ENCODE measurements around the gene SDK1. TPM values are rescaled to one million over a fixed set of nuclear protein-coding genes. Genes with fewer than 3 reads are reported as not detected.

Gene SDK1
- total and polyA plus RNA-seq, 2 experiments from 2014 or later, result 2.1 to 10.0 TPM

- Mint-ChIP-seq H3K27me3 (ENCODE audit: insufficient read depth, low read depth, poor library complexity) (no peaks in the 10 kb centered on the region), H3K4me1 (peaks cover 42% of the 10 kb centered on the region), H3K4me3 (no peak overlapping the region), H3K9me3 (no peaks in the 10 kb centered on the region), H3K27ac (no peak overlapping the region), H3K36me3 (ENCODE audit: low read depth) (no peaks in the 10 kb centered on the region)
- DNase-seq (ENCODE audit: low spot score) (no peak), ATAC-seq (no peak)
- peaks cover 28% of the 10 kb centered on the region for H3K4me1 ChIP-seq (ENCODE audit: insufficient read depth)
- no peak overlapping the region for H3K4me2 ChIP-seq
- no peaks in the 10 kb centered on the region for H3K9me2 ChIP-seq (ENCODE audit: insufficient read depth)
- H3K27me3 ChIP-seq (ENCODE audit: insufficient read depth), result no peaks in the 10 kb centered on the region
- H4K20me1 ChIP-seq (replicated peaks; ENCODE audit: insufficient read depth), result no peaks in the 10 kb centered on the region
- H3K27ac ChIP-seq (ENCODE audit: low read depth), result no peak overlapping the region
- H3K4me3 ChIP-seq, result no peak overlapping the region
- no peak overlapping the region for H2AFZ ChIP-seq
- no peaks in the 10 kb centered on the region for H3K79me2 ChIP-seq (replicated peaks; ENCODE audit: insufficient read depth)
- no peak for TF ChIP-seq CTCF (conservative IDR thresholded peaks at IDR 0.05; ENCODE audit: low read depth in 2 of 2)
- TF ChIP-seq POLR2AphosphoS5 (IDR thresholded peaks at IDR 0.05; ENCODE audit: low read depth), result no peak
- no peak for TF ChIP-seq ZNF114 (CRISPR knock-in tag; IDR thresholded peaks at IDR 0.05)
- no peak for TF ChIP-seq JUNB (IDR thresholded peaks at IDR 0.05; ENCODE audit: unreplicated experiment)
- no peak for TF ChIP-seq NANOG (IDR thresholded peaks at IDR 0.05; ENCODE audit: borderline replicate concordance)
- TF ChIP-seq REST (IDR thresholded peaks at IDR 0.05; ENCODE audit: unreplicated experiment), result no peak
- no peak for TF ChIP-seq EZH2 (IDR thresholded peaks at IDR 0.05; ENCODE audit: low read depth, unreplicated experiment)
- no peak for TF ChIP-seq ZNF462 (CRISPR knock-in tag; IDR thresholded peaks at IDR 0.05)
- TF ChIP-seq ETS1 (IDR thresholded peaks at IDR 0.05), result no peak
- no peak for TF ChIP-seq EZH2phosphoT487 (IDR thresholded peaks at IDR 0.05; ENCODE audit: unreplicated experiment)
- no peak for TF ChIP-seq ZNF331 (CRISPR knock-in tag; IDR thresholded peaks at IDR 0.05; ENCODE audit: low read depth)
- no peaks in the 10 kb centered on the region for H3F3A ChIP-seq (replicated peaks; ENCODE audit: low read depth)
- H3K36me3 ChIP-seq (ENCODE audit: insufficient read depth), result no peaks in the 10 kb centered on the region
Observed at GRCh38 chr7:4037308-4037707, 736.3 kb downstream of the SDK1 start.

Data from GM23338 (cell line).